NCI-H2227 treated with DMSO at 0.1 percent for 48 hours (cell line): ENCODE data around the gene PRSS38.
"Not testable (repeated sequence)": the region's sequence is repeated elsewhere in the genome, so short reads cannot be mapped to it uniquely, and the experiment has no call there.

ENCODE experiments used
- DNase-seq: peaks from one replicate; lab custom pipeline; 2025; lab: John Stamatoyannopoulos, UW

Gene PRSS38

DNA sequence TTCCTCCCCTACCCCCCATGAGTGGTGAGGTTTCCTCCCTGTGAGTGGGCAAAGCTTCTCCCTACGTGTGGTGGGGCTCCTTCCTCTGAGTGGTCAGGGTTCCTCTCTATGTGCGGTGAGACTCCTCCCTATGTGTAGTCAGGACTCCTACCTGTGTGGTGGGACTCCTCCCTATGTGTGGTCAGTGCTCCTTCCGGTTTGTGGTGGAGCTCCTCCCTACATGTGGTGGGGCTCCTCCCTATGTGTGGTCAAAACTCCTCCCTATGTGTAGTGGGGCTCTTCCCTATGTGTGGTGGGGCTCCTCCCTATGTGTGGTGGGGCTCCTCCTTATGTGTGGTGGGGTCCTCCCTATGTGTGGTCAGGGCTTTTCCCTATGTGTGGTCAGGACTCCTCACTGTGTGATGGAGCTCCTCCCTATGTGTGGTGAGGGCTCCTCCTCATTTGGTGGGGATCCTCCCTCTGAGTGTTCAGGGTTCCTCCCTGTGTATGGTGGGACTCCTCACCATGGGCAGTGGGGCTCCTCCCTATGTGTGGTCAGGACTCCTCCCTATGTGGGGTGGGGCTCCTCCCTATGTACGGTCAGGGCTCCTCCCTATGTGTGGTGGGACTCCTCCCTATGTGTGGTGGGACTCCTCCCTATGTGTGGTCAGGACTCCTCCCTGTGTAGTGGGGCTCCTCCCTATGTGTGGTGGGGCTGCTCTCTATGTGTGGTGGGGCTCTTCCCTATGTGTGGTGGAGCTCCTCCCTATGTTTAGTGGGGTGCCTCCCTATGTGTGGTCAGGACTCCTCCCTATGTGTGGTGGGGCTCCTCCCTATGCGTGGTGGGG, 29.1 kb downstream of the PRSS38 start:
- no peak for DNase-seq

DNA sequence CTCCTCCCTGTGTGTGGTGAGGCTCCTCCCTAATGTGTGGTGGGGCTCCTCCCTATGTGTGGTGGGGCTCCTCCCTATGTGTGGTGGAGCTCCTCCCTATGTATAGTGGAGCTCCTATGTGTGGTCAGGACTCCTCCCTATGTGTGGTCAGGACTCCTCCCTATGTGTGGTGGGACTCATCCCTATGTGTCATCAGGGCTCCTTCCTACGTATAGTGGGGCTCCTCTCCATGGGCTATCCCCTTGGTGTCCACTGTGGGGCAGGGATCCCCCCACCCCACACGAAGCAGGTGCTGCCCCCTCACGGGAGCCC, 29.6 kb downstream of the PRSS38 start:
- DNase-seq = no peak

DNA sequence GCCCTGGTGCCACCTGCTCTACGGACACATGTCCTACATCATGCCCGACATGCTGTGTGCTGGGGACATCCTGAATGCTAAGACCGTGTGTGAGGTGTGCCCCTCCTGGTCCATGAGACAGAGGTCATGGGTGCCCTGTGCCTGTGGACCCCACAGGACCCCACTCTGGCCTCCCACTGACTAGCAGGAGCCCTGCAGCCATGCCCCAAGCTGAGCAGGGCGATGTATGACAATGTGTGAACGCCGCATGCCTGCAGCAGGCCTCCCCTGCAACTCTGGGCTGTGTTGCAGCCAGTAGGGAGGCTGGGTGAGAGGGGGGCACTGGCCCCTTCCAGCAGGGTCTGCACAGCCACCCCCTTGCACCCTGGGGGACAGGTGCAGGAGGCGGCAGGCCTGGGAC, 30.0 kb downstream of the PRSS38 start:
- no peak for DNase-seq

DNA sequence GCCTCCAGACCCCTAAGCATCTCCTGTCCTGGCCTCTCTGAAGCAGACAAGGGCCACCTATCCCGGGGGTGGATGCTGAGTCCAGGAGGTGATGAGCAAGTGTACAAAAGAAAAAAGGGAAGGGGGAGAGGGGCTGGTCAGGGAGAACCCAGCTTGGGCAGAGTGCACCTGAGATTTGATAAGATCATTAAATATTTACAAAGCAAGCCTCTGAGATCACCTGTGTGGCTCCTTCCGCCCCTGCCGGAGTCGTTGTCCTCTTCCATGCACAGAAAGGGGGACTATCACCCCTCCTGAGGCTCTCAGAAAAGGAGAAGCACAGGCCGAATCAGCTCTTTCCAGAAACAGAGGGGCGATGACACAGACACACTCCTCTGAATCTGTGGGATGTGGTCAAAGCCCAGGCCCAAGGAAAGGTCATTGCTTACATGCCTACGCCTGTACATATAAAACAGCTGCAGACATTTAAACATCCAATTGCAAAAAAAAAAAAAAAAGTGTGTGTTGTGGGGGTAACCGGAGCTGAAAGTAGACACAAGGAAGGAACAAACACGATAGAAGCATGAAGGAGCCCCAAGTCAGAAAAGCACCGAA, 30.9 kb downstream of the PRSS38 start:
- DNase-seq = no peak

DNA sequence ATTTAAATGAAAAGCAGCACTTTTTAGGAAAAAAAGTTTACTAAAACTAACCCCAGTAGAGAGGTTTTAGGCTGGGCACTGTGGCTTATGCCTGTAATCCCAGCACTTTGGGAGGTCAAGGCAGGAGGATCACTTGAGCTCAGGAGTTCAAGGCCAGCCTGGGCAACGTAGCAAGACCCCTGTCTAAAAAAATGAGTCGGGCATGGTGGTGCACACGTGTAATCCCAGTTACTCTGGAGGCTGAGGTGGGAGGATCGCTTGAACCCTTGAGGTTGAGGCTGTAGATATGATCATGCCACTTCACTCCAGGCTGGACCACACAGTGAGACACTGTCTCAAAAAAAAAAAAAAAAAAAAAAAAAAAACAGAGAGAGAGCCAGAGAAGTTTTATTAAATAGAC, 31.6 kb downstream of the PRSS38 start:
- not testable (repeated sequence) for DNase-seq

DNA sequence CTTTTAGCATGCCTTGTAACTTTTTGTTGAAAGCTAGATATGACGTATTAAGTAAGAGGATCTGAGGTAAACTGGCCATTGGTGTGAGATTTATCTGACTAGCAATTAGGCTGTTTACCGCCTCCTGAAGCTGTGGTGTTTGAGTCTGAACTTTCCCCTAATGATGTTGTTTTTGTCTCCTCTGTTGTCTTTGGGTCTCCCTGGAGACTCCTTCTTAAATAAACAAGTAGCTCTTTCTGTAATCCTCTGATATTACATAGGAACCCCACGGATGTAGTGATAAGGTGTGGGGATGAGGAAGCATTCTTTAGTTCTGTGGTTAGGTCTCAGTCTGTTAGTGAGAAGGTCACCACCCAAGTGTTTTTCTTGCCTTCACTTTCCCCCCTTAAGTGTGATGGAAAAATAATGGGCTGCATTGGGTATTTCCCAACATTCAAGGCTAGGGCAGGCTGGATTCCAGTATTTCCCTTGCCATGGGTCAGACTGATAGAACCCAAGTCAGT, 33.0 kb downstream of the PRSS38 start:
- no peak for DNase-seq

DNA sequence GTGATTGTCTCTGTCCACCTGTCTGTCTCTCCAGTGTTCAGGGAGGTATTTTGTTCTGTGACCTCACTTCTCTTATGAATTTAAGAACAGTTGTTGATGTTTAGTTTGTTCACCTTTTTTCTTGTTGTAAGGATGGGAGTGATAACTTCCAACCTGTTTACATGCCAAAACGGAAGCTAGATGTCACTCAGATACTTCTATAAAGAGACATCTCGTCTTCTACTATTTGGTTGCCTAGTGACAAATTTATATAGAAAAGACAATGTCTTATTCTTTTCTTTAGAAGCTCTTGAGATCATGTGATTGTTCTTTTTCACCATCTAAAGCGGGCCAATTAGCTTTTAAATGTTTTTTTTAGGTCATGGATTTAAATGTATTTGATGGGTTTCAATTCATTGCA, 33.8 kb downstream of the PRSS38 start:
- no peak for DNase-seq

DNA sequence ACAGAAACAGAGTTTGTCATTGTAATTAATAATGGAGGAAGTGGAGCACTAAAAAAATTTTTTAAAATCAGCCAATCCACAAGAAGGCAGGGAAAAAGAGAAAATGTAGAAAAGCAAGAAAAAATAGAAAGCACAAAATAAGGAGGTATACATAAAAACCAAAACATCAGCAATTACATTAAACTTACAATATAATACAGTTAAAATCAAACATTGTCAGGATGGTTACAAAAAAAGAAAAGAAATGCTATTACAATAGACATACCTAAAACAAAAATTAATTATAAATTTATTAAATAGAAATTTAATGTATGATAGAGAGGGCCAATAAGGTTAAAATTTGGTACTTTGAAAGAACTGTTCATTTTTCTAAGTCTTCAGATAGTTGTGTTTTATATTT, 38.7 kb downstream of the PRSS38 start:
- no peak for DNase-seq

DNA sequence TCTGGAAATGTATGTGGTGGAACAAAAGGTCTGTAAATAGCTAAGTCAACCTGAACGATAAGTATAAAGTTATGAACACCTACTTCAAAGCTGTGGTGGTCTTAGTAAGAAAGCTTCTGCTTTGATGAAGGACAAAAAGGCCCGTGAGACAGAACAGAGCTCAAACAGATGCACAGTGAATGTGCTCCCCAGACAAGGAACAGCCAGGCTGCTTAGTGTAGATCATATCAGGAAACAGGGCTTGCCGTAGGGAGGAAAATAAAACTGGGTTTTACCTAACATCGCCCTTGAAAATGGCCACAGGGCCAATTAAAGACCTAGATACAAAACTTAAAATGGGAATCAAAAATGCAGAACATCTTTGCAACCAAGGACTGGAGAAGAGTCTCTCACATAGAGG, 40.2 kb downstream of the PRSS38 start:
- DNase-seq = no peak

DNA sequence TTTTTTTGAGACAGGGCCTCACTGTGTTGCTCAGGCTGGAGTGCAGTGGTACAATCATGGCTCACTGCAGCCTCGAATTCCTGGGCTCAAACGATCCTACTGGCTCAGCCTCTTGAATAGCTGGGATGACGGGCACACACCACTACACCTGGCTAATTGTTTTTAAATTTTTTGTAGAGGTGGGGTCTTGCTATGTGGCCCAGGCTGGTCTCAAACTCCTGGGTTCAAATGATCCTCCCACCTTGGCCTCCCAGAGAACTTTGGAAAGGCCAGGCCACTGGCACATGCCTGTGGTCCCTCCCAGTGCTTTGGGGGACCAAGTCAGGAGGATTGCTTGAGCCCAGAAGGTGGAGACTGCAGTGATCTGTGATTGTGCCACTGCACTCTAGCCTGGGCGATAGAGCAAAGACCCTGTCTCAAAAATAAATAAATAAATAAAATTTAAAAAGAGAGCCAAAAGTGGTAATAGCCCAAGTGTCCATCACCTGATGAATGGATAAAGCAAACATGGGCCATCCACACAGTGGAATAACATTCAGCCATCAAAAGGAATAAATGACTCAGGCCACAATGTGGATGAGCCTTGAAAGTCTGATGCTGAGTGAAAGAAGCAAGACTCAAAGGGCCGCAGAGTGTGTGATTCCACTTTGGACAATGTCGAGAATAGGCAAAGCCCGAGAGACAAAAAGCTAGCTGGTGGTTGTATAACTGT, 40.8 kb downstream of the PRSS38 start:
- no peak for DNase-seq

DNA sequence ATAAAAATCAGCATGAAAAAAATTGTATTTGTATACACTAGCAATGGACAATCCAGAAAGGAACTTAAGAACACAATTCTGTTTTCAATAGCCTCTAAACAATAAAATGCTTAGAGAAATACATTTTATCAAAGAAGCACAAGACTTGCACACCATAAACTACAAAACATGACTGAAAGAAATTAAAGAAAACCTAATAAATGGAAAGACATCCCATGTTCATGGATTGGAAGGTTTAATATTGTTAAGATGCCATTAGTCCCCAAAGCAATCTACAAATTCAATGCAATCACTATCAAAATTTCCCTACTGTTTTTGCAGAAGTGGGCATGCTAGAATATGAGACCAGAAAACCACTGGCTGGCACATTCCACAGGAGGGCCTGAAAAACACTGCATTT, 49.4 kb downstream of the PRSS38 start:
- DNase-seq = no peak

DNA sequence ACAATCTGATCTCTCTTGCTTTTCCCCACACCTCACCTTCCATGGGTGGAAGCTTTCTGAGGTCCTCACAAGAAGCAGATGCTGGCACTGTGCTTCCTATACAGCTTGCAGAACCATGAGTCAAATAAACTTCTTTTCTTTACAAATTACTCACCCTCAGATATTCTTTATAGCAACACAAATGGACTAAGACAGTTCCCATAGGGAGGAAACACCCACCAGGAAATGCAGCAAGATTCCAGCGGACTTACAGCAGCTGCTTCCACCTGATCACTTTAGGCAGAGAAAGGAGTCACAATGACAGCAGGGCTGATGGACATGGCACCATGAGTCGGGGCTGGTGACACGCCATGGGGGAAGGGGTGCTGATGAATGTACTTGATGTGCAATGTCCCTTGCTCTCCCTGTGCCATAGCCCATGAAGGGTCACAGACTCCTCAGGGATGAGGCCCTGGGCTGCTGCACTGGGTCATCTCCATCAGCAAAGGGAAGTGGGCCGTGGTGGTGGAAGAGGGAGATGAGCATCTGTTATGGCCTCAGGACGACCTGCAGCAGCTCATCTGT, 53.9 kb downstream of the PRSS38 start:
- no peak for DNase-seq

DNA sequence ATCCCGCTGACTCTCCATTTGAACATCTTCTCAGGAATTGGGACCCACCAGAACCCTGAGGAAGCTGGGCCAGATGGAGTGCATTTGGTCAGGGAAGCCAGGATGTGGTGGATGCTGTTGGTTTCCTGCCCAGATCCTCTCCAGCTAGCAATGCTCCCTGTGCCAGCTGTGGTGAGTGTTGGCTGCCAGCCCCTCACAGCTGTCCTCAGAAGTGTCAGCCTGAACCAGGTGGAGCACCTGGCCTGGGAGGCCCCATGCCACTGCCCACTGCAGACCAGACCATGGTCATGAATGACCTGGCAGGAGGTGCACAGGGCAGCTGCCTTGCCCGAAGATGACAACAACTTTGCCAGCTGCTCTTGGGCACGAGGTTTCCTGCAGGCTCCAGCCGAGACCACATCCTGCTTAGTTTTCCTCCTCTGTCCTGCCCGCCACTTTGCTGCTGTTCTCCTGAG, 54.4 kb downstream of the PRSS38 start:
- no peak for DNase-seq

DNA sequence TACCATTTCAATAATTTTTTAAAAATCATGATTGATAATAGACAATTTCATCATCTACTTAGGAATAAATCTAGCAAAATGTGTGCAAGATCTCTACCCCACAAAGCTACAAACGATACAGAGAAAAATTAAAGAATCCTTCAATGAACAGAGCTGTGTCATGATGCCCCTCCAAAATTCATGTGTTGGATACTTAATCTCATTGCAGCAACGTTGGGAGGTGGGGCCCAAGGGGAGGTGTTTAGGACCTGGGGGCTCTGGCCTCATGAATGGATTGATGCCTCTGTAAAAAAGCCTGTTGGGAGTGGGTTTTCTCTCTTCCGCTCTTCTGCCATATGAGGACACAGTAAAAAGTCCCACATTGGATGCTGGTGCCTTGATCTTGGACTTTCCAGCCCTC, 54.9 kb downstream of the PRSS38 start:
- DNase-seq = no peak

DNA sequence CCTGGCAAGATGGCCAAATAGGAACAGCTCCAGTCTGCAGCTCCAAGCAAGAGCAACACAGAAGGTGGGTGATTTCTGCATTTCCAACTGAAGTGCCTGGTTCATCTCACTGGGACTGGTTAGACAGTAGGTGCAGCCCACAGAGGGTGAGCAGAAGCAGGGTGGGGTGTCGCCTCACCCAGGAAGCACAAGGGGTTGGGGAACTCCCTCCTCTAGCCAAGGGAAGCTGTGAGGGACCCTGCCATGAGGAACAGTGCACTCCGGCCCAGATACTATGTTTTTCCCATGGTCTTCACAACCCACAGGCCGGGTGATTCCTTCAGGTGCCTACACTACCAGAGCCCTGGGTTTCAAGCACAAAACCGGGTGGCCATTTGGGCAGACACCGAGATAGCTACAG, 56.4 kb downstream of the PRSS38 start:
- not testable (repeated sequence) for DNase-seq

DNA sequence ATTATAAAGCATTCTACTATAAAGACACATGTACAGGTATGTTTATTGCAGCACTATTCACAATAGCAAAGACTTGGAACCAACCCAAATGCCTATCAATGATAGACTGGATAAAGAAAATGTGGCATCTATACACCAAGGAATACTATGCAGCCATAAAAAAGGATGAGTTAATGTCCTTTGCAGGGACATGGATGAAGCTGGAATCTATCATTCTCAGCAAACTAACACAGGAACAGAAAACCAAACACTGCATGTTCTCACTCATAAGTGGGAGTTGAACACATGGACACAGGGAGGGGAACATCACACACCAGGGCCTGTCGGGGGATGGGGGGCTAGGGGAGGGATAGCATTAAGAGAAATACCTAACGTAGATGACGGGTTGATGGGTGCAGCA, 62.3 kb downstream of the PRSS38 start:
- DNase-seq = not testable (repeated sequence)

DNA sequence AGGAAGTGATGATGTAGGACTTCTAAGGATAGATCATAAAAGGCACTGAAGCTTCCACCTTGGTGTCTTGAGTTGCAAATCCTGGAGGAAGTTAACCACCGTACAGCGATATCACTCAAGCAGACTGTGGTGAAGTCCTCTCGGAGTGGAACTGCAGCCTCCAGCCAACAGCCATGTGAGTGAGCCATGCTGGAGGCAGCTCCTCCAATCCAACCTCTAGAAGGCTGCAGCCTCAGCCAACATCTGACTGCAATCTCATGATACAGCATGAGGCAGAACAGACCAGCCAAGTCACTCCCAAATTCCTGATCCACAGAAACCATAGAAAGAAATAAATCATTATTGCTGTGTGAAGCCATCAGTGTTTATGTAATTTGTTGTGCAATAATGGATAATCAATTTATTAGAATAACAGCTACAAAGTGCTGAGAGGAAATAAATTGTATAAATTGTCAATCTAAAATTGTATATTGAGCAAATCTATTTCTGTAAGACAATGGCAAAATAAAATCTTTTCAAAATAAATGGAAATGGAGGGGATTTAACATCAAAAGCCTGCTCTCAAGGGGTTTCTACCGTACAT, 65.0 kb downstream of the PRSS38 start:
- DNase-seq = no peak

DNA sequence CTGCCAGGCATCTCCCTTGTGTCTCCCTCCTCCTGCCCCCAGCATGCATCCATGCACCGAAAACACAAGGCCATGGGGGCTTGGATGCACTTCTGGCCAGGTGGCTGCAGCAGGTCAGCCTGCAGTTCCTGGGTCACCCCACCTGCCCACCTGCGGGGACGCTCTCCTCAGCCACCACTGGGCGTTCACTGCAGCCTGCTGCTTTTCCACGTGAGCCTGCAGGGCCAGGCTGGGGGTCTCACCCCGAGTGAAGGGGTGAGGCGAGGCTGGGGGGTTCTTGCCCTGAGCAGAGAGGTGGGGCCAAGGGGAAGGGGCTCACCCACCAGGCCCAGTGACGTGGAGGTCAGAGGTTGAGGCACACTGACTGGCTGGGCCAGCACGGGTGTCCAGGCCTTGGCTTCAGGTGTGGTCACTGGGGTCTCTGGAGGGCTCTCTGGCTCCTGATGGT, 67.6 kb downstream of the PRSS38 start:
- no peak for DNase-seq

DNA sequence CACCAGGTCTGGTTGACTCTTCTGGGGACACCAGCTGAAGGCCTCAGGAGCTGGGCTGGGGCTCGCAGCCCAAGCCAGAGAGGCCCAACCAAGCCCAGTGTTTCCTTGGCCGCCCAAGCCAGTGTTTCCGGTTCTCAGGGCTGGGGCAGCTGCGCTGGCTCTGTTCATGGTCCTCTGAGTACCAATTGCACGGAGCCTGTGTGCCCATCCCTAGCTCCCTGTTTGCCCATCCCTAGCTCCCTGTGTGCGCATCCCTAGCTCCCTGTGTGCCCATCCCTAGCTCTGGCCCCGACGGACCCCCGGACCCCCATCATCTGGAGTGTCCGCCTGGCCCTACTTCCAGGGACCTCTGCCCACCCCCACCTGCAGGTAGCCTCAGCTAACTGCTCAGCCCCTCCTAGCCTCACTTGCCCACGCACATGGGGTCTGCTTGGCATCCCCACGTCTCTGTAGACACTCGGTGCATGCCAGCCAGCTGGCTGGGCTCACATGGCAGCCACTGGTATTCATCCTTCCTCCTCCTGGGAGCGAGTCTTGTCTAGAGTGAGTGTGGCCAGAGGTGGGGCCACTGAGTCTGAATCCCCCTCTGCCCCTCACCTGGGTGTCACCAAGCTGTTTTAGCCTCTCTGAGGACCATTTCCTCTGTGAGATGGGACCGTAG, 68.3 kb downstream of the PRSS38 start:
- DNase-seq = no peak

DNA sequence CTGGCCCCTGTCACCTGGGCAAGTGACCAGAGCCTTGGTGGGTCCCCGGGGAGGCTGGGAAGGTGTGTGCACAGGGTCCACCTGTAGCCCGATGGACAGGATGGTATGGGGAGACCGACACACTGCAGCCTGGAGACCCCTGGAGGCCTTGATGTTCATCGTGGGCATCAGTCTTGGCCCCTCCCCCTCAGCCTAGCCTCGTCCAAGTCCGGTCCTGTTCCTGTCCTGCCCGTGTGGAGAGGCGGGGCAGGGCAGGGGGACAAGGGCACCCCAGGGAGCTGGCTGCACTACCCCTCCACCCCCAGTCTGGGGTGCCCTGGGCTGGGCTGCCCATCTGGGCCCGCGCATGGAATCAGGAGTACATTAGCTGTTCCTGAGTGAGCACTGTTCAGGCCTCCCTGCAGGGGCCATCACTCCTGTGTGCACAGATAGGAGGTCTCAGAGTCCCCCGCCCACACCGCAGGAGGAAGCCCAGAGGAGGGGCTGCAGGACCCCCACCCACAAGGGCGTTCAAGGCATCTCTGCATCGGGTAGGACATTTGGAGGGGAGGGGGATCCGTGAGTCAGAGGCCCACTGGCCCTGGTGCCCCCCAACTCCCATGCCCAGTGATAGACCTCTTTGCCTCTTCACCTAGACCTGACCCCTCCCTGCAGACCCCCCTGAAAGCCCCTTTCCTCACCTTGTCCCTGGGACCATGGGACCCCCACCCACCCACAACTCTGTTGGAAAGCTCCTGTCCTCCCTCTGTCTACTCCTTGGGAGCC, 69.1 kb downstream of the PRSS38 start:
- DNase-seq = no peak

DNA sequence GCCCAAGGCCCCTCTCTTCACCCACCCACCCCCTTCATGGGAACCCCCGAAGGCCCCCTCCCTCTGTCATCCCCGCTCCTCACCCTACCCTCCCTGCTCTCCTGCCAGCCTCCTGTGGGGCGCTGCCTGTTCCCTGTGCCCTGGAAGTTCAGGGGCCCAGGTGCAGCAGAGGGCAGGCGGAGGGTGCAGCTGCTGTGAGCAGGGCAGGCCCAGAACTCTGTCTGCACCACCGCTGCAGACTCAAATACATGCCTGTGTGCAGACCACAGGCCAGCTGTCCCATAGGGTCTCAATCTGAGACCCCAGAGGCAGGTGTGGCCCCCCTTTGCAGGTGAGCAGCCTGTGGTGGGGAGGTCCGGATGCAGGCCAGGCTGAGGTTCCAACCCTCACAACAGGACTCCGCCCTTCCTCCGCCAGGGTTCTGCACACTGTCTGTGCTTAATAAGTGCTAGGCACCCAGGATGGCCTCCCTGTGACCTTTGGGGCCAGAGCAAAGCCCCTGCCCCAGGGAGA, 69.7 kb downstream of the PRSS38 start:
- DNase-seq = no peak
